Stimulated activated naive CD8-positive, alpha-beta T cell treated with anti-CD3 and anti-CD28 coated beads, Interleukin-15, amount 100 ng/mL, for 72 hours (primary cell): ENCODE data around the gene WWC1.

Experiments
- ATAC-seq: fragments of 150-1000 bp; cut with Tn5 transposase; 2 replicates; pipeline ENCODE4 v1.10.0; 2021; ENCODE audit warnings: mild to moderate bottlenecking, moderate library complexity
- DNase-seq, 2 donors: peaks; one replicate each; pipeline ENCODE4 v3.0.0; 2021 to 2022
- H3K27ac Mint-ChIP-seq, 2 donors: one replicate each; pipeline ENCODE4 v1.8.0; 2022; ENCODE audit warnings: mild to moderate bottlenecking in 2 of 2, mixed read lengths in 2 of 2, moderate library complexity in 2 of 2
- H3K27me3 Mint-ChIP-seq: one replicate; pipeline ENCODE4 v1.8.0; 2022; ENCODE audit warnings: mixed read lengths
- H3K4me1 Mint-ChIP-seq: one replicate; pipeline ENCODE4 v1.8.0; 2022; ENCODE audit warnings: mild to moderate bottlenecking, mixed read lengths
- H3K4me3 Mint-ChIP-seq, 2 donors: one replicate each; pipeline ENCODE4 v1.8.0; 2022; ENCODE audit warnings: mild to moderate bottlenecking in 2 of 2, mixed read lengths in 2 of 2, moderate library complexity in 1 of 2
- H3K9me3 Mint-ChIP-seq, 2 donors: one replicate each; pipeline ENCODE4 v1.8.0; 2022; ENCODE audit warnings: mixed read lengths in 2 of 2

WWC1 gene

GRCh38 chr5:168312606-168313295, 21.3 kb downstream of the WWC1 start:
- H3K4me3 Mint-ChIP-seq: no peak overlapping the region
- no peak for ATAC-seq

GRCh38 chr5:168313596-168314204, 22.3 kb downstream of the WWC1 start:
- ATAC-seq: no peak
- no peak for DNase-seq
- H3K27ac Mint-ChIP-seq: no peak overlapping the region
- H3K27me3 Mint-ChIP-seq: peaks cover 15% of the 10 kb centered on the region
- no peaks in the 10 kb centered on the region for H3K9me3 Mint-ChIP-seq
- no peaks in the 10 kb centered on the region for H3K4me1 Mint-ChIP-seq
- no peak overlapping the region for H3K4me3 Mint-ChIP-seq

More at GRCh38 chr5:168312606-168313295, 21.3 kb downstream of the WWC1 start:
- DNase-seq: no peak
- Mint-ChIP-seq H3K27ac (no peak overlapping the region), H3K9me3 (no peaks in the 10 kb centered on the region), H3K4me1 (no peaks in the 10 kb centered on the region), H3K27me3 (peaks cover 15% of the 10 kb centered on the region)

GRCh38 chr5:168314735-168315411, 23.4 kb downstream of the WWC1 start:
- H3K27me3 Mint-ChIP-seq: peaks cover 3% of the 10 kb centered on the region
- H3K27ac Mint-ChIP-seq: peak overlapping the region in 1 of 2 donors; percentile 49
- H3K4me1 Mint-ChIP-seq: no peaks in the 10 kb centered on the region
- DNase-seq (no peak), ATAC-seq (no peak)
- H3K4me3 Mint-ChIP-seq: no peak overlapping the region
- H3K9me3 Mint-ChIP-seq: no peaks in the 10 kb centered on the region

- Mint-ChIP-seq H3K4me1 (no peaks in the 10 kb centered on the region), H3K4me3 (no peak overlapping the region), H3K27me3 (no peaks in the 10 kb centered on the region), H3K9me3 (no peaks in the 10 kb centered on the region), H3K27ac (no peak overlapping the region)
- DNase-seq (no peak), ATAC-seq (no peak)
These were observed 24.1 kb downstream of the WWC1 start for GRCh38 chr5:168315416-168316138.

GRCh38 chr5:168316139-168316578, 24.7 kb downstream of the WWC1 start:
- no peak for ATAC-seq
- Mint-ChIP-seq H3K4me1 (no peaks in the 10 kb centered on the region), H3K27me3 (no peaks in the 10 kb centered on the region), H3K27ac (no peak overlapping the region), H3K9me3 (no peaks in the 10 kb centered on the region), H3K4me3 (no peak overlapping the region)
- no peak for DNase-seq

GRCh38 chr5:168317096-168317520, 25.7 kb downstream of the WWC1 start:
- ATAC-seq (no peak), DNase-seq (no peak)
- no peaks in the 10 kb centered on the region for H3K4me1 Mint-ChIP-seq
- H3K27me3 Mint-ChIP-seq: no peaks in the 10 kb centered on the region
- H3K9me3 Mint-ChIP-seq: no peaks in the 10 kb centered on the region
- no peak overlapping the region for H3K27ac Mint-ChIP-seq
- H3K4me3 Mint-ChIP-seq: no peak overlapping the region

GRCh38 chr5:168317521-168318147, 26.2 kb downstream of the WWC1 start:
- Mint-ChIP-seq H3K4me1 (no peaks in the 10 kb centered on the region), H3K4me3 (no peak overlapping the region), H3K9me3 (no peaks in the 10 kb centered on the region), H3K27ac (no peak overlapping the region), H3K27me3 (no peaks in the 10 kb centered on the region)
- DNase-seq (no peak), ATAC-seq (no peak)

GRCh38 chr5:168318240-168318639, 26.8 kb downstream of the WWC1 start:
- DNase-seq (no peak), ATAC-seq (no peak)
- Mint-ChIP-seq H3K9me3 (no peaks in the 10 kb centered on the region), H3K27ac (no peak overlapping the region), H3K4me1 (no peaks in the 10 kb centered on the region), H3K4me3 (no peak overlapping the region), H3K27me3 (peaks cover 6% of the 10 kb centered on the region)

- DNase-seq (no peak), ATAC-seq (no peak)
- H3K4me1 Mint-ChIP-seq: no peaks in the 10 kb centered on the region
- no peaks in the 10 kb centered on the region for H3K9me3 Mint-ChIP-seq
- no peak overlapping the region for H3K27ac Mint-ChIP-seq
- H3K4me3 Mint-ChIP-seq: no peak overlapping the region
- peaks cover 13% of the 10 kb centered on the region for H3K27me3 Mint-ChIP-seq
These were observed 28.3 kb downstream of the WWC1 start for GRCh38 chr5:168319774-168320173.

GRCh38 chr5:168320805-168321204, 29.4 kb downstream of the WWC1 start:
- Mint-ChIP-seq H3K27me3 (peaks cover 13% of the 10 kb centered on the region), H3K27ac (no peak overlapping the region), H3K4me3 (no peak overlapping the region), H3K4me1 (no peaks in the 10 kb centered on the region), H3K9me3 (no peaks in the 10 kb centered on the region)
- DNase-seq (no peak), ATAC-seq (no peak)

- Mint-ChIP-seq H3K4me3 (no peak overlapping the region), H3K4me1 (no peaks in the 10 kb centered on the region), H3K27me3 (peaks cover 45% of the 10 kb centered on the region), H3K27ac (no peak overlapping the region), H3K9me3 (no peaks in the 10 kb centered on the region)
- DNase-seq (no peak), ATAC-seq (no peak)
These were observed 33.6 kb downstream of the WWC1 start for GRCh38 chr5:168324859-168325630.

GRCh38 chr5:168327019-168327421, 35.6 kb downstream of the WWC1 start:
- ATAC-seq (no peak), DNase-seq (no peak)
- no peaks in the 10 kb centered on the region for H3K4me1 Mint-ChIP-seq
- H3K4me3 Mint-ChIP-seq: no peak overlapping the region
- peaks cover 57% of the 10 kb centered on the region for H3K27me3 Mint-ChIP-seq
- no peak overlapping the region for H3K27ac Mint-ChIP-seq
- H3K9me3 Mint-ChIP-seq: no peaks in the 10 kb centered on the region

GRCh38 chr5:168327451-168327850, 36.0 kb downstream of the WWC1 start:
- ATAC-seq (no peak), DNase-seq (no peak)
- Mint-ChIP-seq H3K4me1 (no peaks in the 10 kb centered on the region), H3K27ac (no peak overlapping the region), H3K27me3 (peaks cover 57% of the 10 kb centered on the region), H3K4me3 (no peak overlapping the region), H3K9me3 (no peaks in the 10 kb centered on the region)

GRCh38 chr5:168327994-168328393, 36.5 kb downstream of the WWC1 start:
- Mint-ChIP-seq H3K4me3 (no peak overlapping the region), H3K9me3 (no peaks in the 10 kb centered on the region), H3K27ac (no peak overlapping the region), H3K4me1 (no peaks in the 10 kb centered on the region), H3K27me3 (peaks cover 58% of the 10 kb centered on the region)
- ATAC-seq (no peak), DNase-seq (no peak)

- H3K27ac Mint-ChIP-seq: no peak overlapping the region
- peaks cover 58% of the 10 kb centered on the region for H3K27me3 Mint-ChIP-seq
- DNase-seq (no peak), ATAC-seq (no peak)
- H3K4me3 Mint-ChIP-seq: no peak overlapping the region
- no peaks in the 10 kb centered on the region for H3K9me3 Mint-ChIP-seq
- no peaks in the 10 kb centered on the region for H3K4me1 Mint-ChIP-seq
These were observed 37.4 kb downstream of the WWC1 start for GRCh38 chr5:168328814-168329213.
